Neuronal stem cell (in vitro differentiated cells): ENCODE measurements around the gene AATK.
"Not testable (repeated sequence)": the region's sequence is repeated elsewhere in the genome, so short reads cannot be mapped to it uniquely, and the experiment has no call there.

Experiments used
- DNase-seq: peaks from one replicate; pipeline ENCODE4 v3.0.0-alpha.2; 2013; ENCODE audit warnings: low spot score
- H2AFZ ChIP-seq: one replicate; pipeline ENCODE4 v1.6.1; 2013; ENCODE audit warnings: mild to moderate bottlenecking, low read length, inconsistent platforms
- H2AK5ac ChIP-seq: 2 replicates; pipeline ENCODE4 v1.6.1; 2013; ENCODE audit warnings: low read depth, mild to moderate bottlenecking, inconsistent platforms, low read length, moderate library complexity, mixed read lengths
- H2BK120ac ChIP-seq: 2 replicates; pipeline ENCODE4 v1.6.1; 2013; ENCODE audit warnings: low read depth, mild to moderate bottlenecking, inconsistent platforms, low read length, moderate library complexity, mixed read lengths
- H2BK12ac ChIP-seq: one replicate; pipeline ENCODE4 v1.6.1; 2013; ENCODE audit warnings: low read length, inconsistent platforms
- H2BK15ac ChIP-seq: 2 replicates; pipeline ENCODE4 v1.6.1; 2013; ENCODE audit warnings: mild to moderate bottlenecking, low read length, inconsistent platforms, mixed read lengths
- H2BK5ac ChIP-seq: one replicate; pipeline ENCODE4 v1.6.1; 2013; ENCODE audit warnings: inconsistent platforms, mild to moderate bottlenecking, low read length, moderate library complexity
- H3K14ac ChIP-seq: one replicate; pipeline ENCODE4 v1.6.1; 2013; ENCODE audit warnings: low read length, inconsistent platforms
- H3K18ac ChIP-seq: 2 replicates; pipeline ENCODE4 v1.6.1; 2013; ENCODE audit warnings: low read length, inconsistent platforms
- H3K23ac ChIP-seq: 2 replicates; pipeline ENCODE4 v1.6.1; 2013; ENCODE audit warnings: low read depth, mild to moderate bottlenecking, mixed read lengths, low read length, inconsistent platforms; ENCODE audit not compliant: poor library complexity
- H3K27ac ChIP-seq: replicated peaks from 3 replicates; pipeline ENCODE4 v1.5.1; 2013; ENCODE audit warnings: low read length, inconsistent platforms
- H3K27me3 ChIP-seq, 3 experiments: 2 replicates each; pipeline ENCODE4 v1.6.1; 2013; ENCODE audit warnings: low read length in 3 of 3, mild to moderate bottlenecking in 2 of 3, inconsistent platforms in 1 of 3, low read depth in 1 of 3, mixed read lengths in 1 of 3, moderate library complexity in 1 of 3; ENCODE audit not compliant: control insufficient read depth in 3 of 3, insufficient read depth in 3 of 3
- H3K36me3 ChIP-seq, 2 donors: replicated peaks in 1 of 2; 2 replicates each; pipeline ENCODE4 v1.6.1; 2013; ENCODE audit warnings: low read length in 2 of 2; ENCODE audit not compliant: control insufficient read depth in 2 of 2, insufficient read depth in 2 of 2
- H3K4ac ChIP-seq: 2 replicates; pipeline ENCODE4 v1.6.1; 2013; ENCODE audit warnings: inconsistent platforms, mild to moderate bottlenecking, low read length, moderate library complexity
- H3K4me1 ChIP-seq, 2 donors: 1 replicate in 1 of 2; 2 replicates in 1 of 2; pipeline ENCODE4 v1.6.1; 2013; ENCODE audit warnings: low read length in 2 of 2, low read depth in 1 of 2; ENCODE audit not compliant: control insufficient read depth in 2 of 2, insufficient read depth in 1 of 2
- H3K4me2 ChIP-seq: one replicate; pipeline ENCODE4 v1.6.1; 2013; ENCODE audit warnings: mild to moderate bottlenecking, low read length, inconsistent platforms; ENCODE audit not compliant: insufficient read depth, poor library complexity, severe bottlenecking
- H3K4me3 ChIP-seq, 2 donors: 2 replicates each; pipeline ENCODE4 v1.5.1; 2013; ENCODE audit warnings: low read length in 2 of 2, mild to moderate bottlenecking in 2 of 2, inconsistent platforms in 1 of 2, moderate library complexity in 1 of 2
- H3K79me1 ChIP-seq: one replicate; pipeline ENCODE4 v1.6.1; 2013; ENCODE audit warnings: low read depth, mild to moderate bottlenecking, inconsistent platforms, low read length, moderate library complexity
- H3K9ac ChIP-seq: one replicate; pipeline ENCODE4 v1.6.1; 2013; ENCODE audit warnings: mild to moderate bottlenecking, low read depth, low read length, inconsistent platforms; ENCODE audit not compliant: poor library complexity
- H3K9me3 ChIP-seq, 2 donors: replicated peaks in 1 of 2; 2 replicates each; pipeline versions ENCODE3 to v1.6.1; 2013; ENCODE audit warnings: low read length in 2 of 2, mild to moderate bottlenecking in 2 of 2, inconsistent platforms in 1 of 2, low read depth in 1 of 2, mixed read lengths in 1 of 2, moderate library complexity in 1 of 2; ENCODE audit not compliant: control insufficient read depth in 2 of 2, insufficient read depth in 1 of 2
- H4K8ac ChIP-seq: one replicate; pipeline ENCODE4 v1.6.1; 2013; ENCODE audit warnings: low read depth, mild to moderate bottlenecking, inconsistent platforms, low read length, moderate library complexity
- H4K91ac ChIP-seq: one replicate; pipeline ENCODE4 v1.6.1; 2013; ENCODE audit warnings: low read length, low read depth, mild to moderate bottlenecking, inconsistent platforms; ENCODE audit not compliant: poor library complexity
- WGBS, 2 donors: extraction: QIAGEN DNeasy Blood & Tissue Kit; methylation state at CpG; one replicate each; pipeline ENCODE4 v1.1.7; 2013; ENCODE audit warnings: missing lambda C conversion rate in 2 of 2, mixed read lengths in 1 of 2; ENCODE audit not compliant: insufficient read length in 2 of 2, insufficient replicate concordance in 1 of 2; ENCODE audit errors: extremely low coverage in 2 of 2; 5-methylcytosine and 5-hydroxymethylcytosine counted together

AATK gene

DNA sequence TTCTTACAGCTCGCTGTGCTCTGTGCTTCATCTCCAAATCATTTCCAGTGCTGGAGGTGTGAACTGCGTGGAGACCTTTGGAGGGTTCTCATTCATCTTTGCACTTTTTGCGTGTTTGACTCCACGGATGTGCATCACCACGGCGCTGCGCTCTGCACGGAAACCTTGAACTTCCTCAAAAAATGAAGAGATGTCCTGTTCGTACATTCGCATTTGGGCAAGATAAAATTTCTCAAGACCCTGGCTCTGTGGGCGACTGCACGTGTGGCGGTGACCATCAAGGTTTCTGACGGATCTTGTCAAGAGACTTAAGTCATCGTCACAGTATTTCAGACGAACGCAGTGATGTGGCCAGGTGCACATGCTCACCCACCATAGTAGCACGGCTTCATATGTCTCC is 11.1 kb downstream of the AATK start:
- no peak overlapping the region for H2AK5ac ChIP-seq
- H2BK120ac ChIP-seq: no peak overlapping the region
- no peak overlapping the region for H3K4me2 ChIP-seq
- H3K36me3 ChIP-seq: no peaks in the 10 kb centered on the region
- no peak overlapping the region for H4K8ac ChIP-seq
- H3K27me3 ChIP-seq: peaks cover 0 to 4% (median 0%) of the 10 kb centered on the region in 3 experiments
- no peak overlapping the region for H3K14ac ChIP-seq
- H2BK5ac ChIP-seq: no peak overlapping the region
- no peaks in the 10 kb centered on the region for H3K9me3 ChIP-seq
- WGBS, 2 donors: no CpG with 5 or more reads among the region's 18 CpGs
- H2AFZ ChIP-seq: no peak overlapping the region
- H2BK15ac ChIP-seq: no peak overlapping the region
- H3K9ac ChIP-seq: no peak overlapping the region
- no peak overlapping the region for H4K91ac ChIP-seq
- H3K4me3 ChIP-seq: no peak overlapping the region
- no peak overlapping the region for H3K4ac ChIP-seq
- H3K18ac ChIP-seq: no peak overlapping the region
- H3K23ac ChIP-seq: no peak overlapping the region
- no peak overlapping the region for H3K27ac ChIP-seq
- no peaks in the 10 kb centered on the region for H3K79me1 ChIP-seq
- no peak for DNase-seq
- H2BK12ac ChIP-seq: no peak overlapping the region
- H3K4me1 ChIP-seq: peaks cover 0 to 4% of the 10 kb centered on the region in 2 donors

DNA sequence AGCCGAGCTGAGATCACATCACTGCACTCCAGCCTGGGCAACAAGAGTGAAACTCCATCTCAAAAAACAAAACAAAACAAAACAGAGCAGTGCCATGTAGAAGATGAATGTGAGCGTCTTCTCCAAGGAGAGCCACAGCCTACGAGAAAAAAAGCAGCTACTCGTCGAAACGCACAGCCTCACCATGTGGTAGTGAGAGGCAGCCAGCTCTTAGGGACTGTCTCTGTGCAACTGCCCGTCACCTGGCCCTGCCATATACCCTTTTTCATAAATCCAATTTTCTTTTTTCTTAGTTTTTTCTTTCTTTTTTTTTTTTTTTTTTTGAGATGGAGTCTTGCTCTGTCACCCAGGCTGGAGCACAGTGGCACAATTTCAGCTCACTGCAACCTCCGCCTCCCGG is 12.0 kb downstream of the AATK start:
- H3K23ac ChIP-seq, H4K8ac ChIP-seq, H4K91ac ChIP-seq, H2BK5ac ChIP-seq, DNase-seq, H3K18ac ChIP-seq, H3K27me3 ChIP-seq, H2BK15ac ChIP-seq, H3K14ac ChIP-seq, H3K4ac ChIP-seq, H3K4me2 ChIP-seq, H3K27ac ChIP-seq, H3K79me1 ChIP-seq, H3K9ac ChIP-seq, H3K9me3 ChIP-seq, H2BK120ac ChIP-seq, H2AK5ac ChIP-seq, H3K36me3 ChIP-seq, H3K4me3 ChIP-seq, H3K4me1 ChIP-seq, H2AFZ ChIP-seq, H2BK12ac ChIP-seq: not testable (repeated sequence)
- no CpG with 5 or more reads among the region's 9 CpGs for WGBS, 2 donors

GRCh38 chr17:81153340-81153803 is 12.6 kb downstream of the AATK start:
- no peak overlapping the region for H3K18ac ChIP-seq
- no peak overlapping the region for H3K27ac ChIP-seq
- no peaks in the 10 kb centered on the region for H3K79me1 ChIP-seq
- H3K14ac ChIP-seq: peak overlapping the region; percentile 98
- WGBS, 2 donors: no CpG with 5 or more reads among the region's 17 CpGs
- no peaks in the 10 kb centered on the region for H3K36me3 ChIP-seq
- no peak overlapping the region for H4K8ac ChIP-seq
- H3K27me3 ChIP-seq: peaks cover 0 to 3% (median 0%) of the 10 kb centered on the region in 3 experiments
- H4K91ac ChIP-seq: no peak overlapping the region
- no peak for DNase-seq
- H3K23ac ChIP-seq: no peak overlapping the region
- peaks cover 0 to 4% of the 10 kb centered on the region in 2 donors for H3K4me1 ChIP-seq
- no peak overlapping the region for H3K9ac ChIP-seq
- no peak overlapping the region for H3K4me2 ChIP-seq
- H2AFZ ChIP-seq: no peak overlapping the region
- no peak overlapping the region for H2AK5ac ChIP-seq
- H3K4ac ChIP-seq: peak overlapping the region; percentile 23
- H3K9me3 ChIP-seq: no peaks in the 10 kb centered on the region
- H2BK15ac ChIP-seq: no peak overlapping the region
- H2BK120ac ChIP-seq: no peak overlapping the region
- H3K4me3 ChIP-seq: no peak overlapping the region
- H2BK5ac ChIP-seq: no peak overlapping the region
- no peak overlapping the region for H2BK12ac ChIP-seq

DNA sequence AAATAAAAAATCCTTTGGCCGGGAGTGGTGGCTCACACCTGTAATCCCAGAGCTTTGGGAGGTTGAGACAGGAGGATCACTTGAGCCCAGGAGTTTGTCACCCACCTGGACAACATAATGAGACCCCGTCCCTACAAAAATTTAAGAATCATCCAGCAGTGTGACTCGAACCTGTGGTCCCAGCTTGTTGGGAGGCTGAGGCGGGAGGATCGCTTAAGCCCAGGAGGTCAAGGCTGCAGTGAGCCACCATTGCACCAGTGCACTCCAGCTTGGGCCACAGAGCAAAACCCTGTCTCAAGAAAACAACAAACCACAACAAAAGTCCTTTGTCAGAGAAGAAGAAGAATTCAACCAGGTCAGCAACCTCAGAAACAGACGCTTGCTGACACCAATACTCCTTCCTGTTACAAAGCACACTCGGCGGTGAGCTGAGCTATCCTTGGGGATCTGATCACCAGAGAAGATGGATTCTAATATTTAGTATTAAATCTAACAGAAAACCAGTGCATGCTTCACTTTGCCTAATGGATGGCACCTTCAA is 13.7 kb downstream of the AATK start:
- H2AFZ ChIP-seq: no peak overlapping the region
- H2BK5ac ChIP-seq: no peak overlapping the region
- no peaks in the 10 kb centered on the region for H3K9me3 ChIP-seq
- no peak overlapping the region for H3K18ac ChIP-seq
- no peak overlapping the region for H4K8ac ChIP-seq
- no peak overlapping the region for H3K27ac ChIP-seq
- no peak overlapping the region for H2BK12ac ChIP-seq
- DNase-seq: no peak
- peaks cover 0 to 4% of the 10 kb centered on the region in 2 donors for H3K4me1 ChIP-seq
- H4K91ac ChIP-seq: no peak overlapping the region
- no peak overlapping the region for H2BK120ac ChIP-seq
- no peaks in the 10 kb centered on the region for H3K36me3 ChIP-seq
- H3K14ac ChIP-seq: no peak overlapping the region
- no peak overlapping the region for H2BK15ac ChIP-seq
- H3K9ac ChIP-seq: no peak overlapping the region
- no peak overlapping the region for H3K4ac ChIP-seq
- H3K27me3 ChIP-seq: no peaks in the 10 kb centered on the region
- H3K4me3 ChIP-seq: no peak overlapping the region
- no peaks in the 10 kb centered on the region for H3K79me1 ChIP-seq
- H3K4me2 ChIP-seq: no peak overlapping the region
- H3K23ac ChIP-seq: no peak overlapping the region
- no CpG with 5 or more reads among the region's 8 CpGs for WGBS, 2 donors
- no peak overlapping the region for H2AK5ac ChIP-seq
